K562 (cell line): ENCODE data around the gene CEP128. TPM values are rescaled to one million over a fixed set of nuclear protein-coding genes. Genes with fewer than 3 reads are reported as not detected.

ENCODE experiments used
- ATAC-seq: fragments of 200-7000 bp; cut with Tn5 transposase; 3 replicates; pipeline ENCODE4 v1.9.1; 2020; ENCODE audit warnings: moderate library complexity
- BruUV-seq: library from RNA; stranded (reverse); fragments of 400-500 nt; replicated peaks from 2 replicates; lab custom pipeline; 2021; lab: Mats Ljungman, UMichigan
- CTCF ChIA-PET: fragments of 300-600 bp; formaldehyde crosslinking; extraction: SDS; loops from one replicate; lab custom pipeline; 2021; ENCODE audit warnings: low intra/inter-chr PET ratio; lab: Yijun Ruan, JAX
- POLR2A ChIA-PET: fragments of 300-600, 350-650 bp; sonication (Branson Sonifier 250); formaldehyde crosslinking; extraction: SDS; loops from one replicate; lab custom pipeline; 2021; ENCODE audit warnings: antibody characterized with exemption, inconsistent platforms; lab: Yijun Ruan, JAX
- DNase-seq, 4 experiments: peaks; one replicate each; pipeline versions ENCODE4 v3.0.0 to v3.0.0-alpha.2; 2011 to 2018; ENCODE audit warnings: low spot score in 3 of 4, mixed read lengths in 3 of 4; ENCODE audit errors: extremely low read depth in 1 of 4
- FAIRE-seq: peaks from 2 replicates; lab custom pipeline; 2011; peaks lifted over from hg19 to GRCh38; lab: Jason Lieb, UNC
- H2AFZ ChIP-seq: 2 replicates; pipeline ENCODE4 v1.6.0; 2011; ENCODE audit warnings: low read depth, low read length, control low read depth, inconsistent platforms
- H3K27ac ChIP-seq: fragments of 200-600 bp; 3 replicates; pipeline ENCODE4 v1.8.0; 2011; ENCODE audit warnings: low read depth, mild to moderate bottlenecking, control low read depth, inconsistent platforms, low read length, moderate library complexity, mixed read lengths; ENCODE audit errors: extremely low read depth
- H3K27me3 ChIP-seq, 2 experiments: fragments of 300-600 bp in 1 of 2; 2 replicates in 1 of 2; 3 replicates in 1 of 2; pipeline versions ENCODE4 v1.6.0 to v1.8.0; 2011; ENCODE audit warnings: inconsistent platforms in 2 of 2, low read length in 2 of 2, mild to moderate bottlenecking in 1 of 2, mixed read lengths in 1 of 2, moderate library complexity in 1 of 2; ENCODE audit not compliant: control insufficient read depth in 2 of 2, insufficient read depth in 2 of 2
- H3K36me3 ChIP-seq: fragments of 300-600 bp; 3 replicates; pipeline ENCODE4 v1.8.0; 2011; ENCODE audit warnings: mild to moderate bottlenecking, low read length, inconsistent platforms; ENCODE audit not compliant: control insufficient read depth, insufficient read depth
- H3K4me1 ChIP-seq, 2 experiments: fragments of 200-600 bp in 1 of 2; replicated peaks in 1 of 2; 2 replicates in 1 of 2; 3 replicates in 1 of 2; pipeline versions ENCODE4 v1.5.1 to v1.8.0; 2011; ENCODE audit warnings: inconsistent platforms in 2 of 2, low read length in 2 of 2, mild to moderate bottlenecking in 1 of 2, mixed read lengths in 1 of 2, moderate library complexity in 1 of 2; ENCODE audit not compliant: control insufficient read depth in 2 of 2, insufficient read depth in 2 of 2
- H3K4me2 ChIP-seq: 2 replicates; pipeline ENCODE4 v1.6.1; 2011; ENCODE audit warnings: low read length, control low read depth, inconsistent platforms, mixed read lengths; ENCODE audit not compliant: insufficient read depth
- H3K4me3 ChIP-seq: fragments of 200-600 bp; sonication (generic), shearing (Covaris generic); 2 replicates; pipeline ENCODE4 v1.5.1; 2016; ENCODE audit warnings: control low read depth, inconsistent platforms
- H3K79me2 ChIP-seq: fragments of 200-600 bp; 3 replicates; pipeline ENCODE4 v1.8.0; 2011; ENCODE audit warnings: low read length, inconsistent platforms; ENCODE audit not compliant: control insufficient read depth, insufficient read depth
- H3K9ac ChIP-seq, 2 experiments: 2 replicates each; pipeline versions ENCODE4 v1.6.0 to v1.6.1; 2011; ENCODE audit warnings: low read depth in 2 of 2, low read length in 2 of 2, control low read depth in 1 of 2, inconsistent platforms in 1 of 2, mild to moderate bottlenecking in 1 of 2, mixed read lengths in 1 of 2; ENCODE audit not compliant: insufficient read depth in 1 of 2
- H3K9me1 ChIP-seq: one replicate; pipeline ENCODE4 v1.6.0; 2011; ENCODE audit warnings: inconsistent platforms, mild to moderate bottlenecking, low read length, moderate library complexity; ENCODE audit not compliant: control insufficient read depth, insufficient read depth
- H3K9me3 ChIP-seq: replicated peaks from 2 replicates; pipeline ENCODE4 v1.5.1; 2011; ENCODE audit warnings: low read depth, low read length, inconsistent platforms; ENCODE audit not compliant: control insufficient read depth, insufficient read depth
- H4K20me1 ChIP-seq: replicated peaks from 2 replicates; pipeline ENCODE4 v1.6.1; 2011; ENCODE audit warnings: low read length, inconsistent platforms, mixed read lengths; ENCODE audit not compliant: control insufficient read depth, insufficient read depth
- C11orf30 ChIP-seq: fragments of 450-650 bp; IDR thresholded peaks from 2 replicates; pipeline ENCODE4 v1.6.1; 2016; ENCODE audit warnings: low read depth, mild to moderate bottlenecking
- CHD2 ChIP-seq: IDR thresholded peaks from 2 replicates; pipeline ENCODE4 v1.6.1; 2011; ENCODE audit warnings: low read depth, low read length
- CREB3 ChIP-seq: fragments of 450-650 bp; conservative IDR thresholded peaks from 2 replicates; pipeline ENCODE4 v1.6.1; 2016; ENCODE audit warnings: missing genetic modification characterization, low read depth, mild to moderate bottlenecking, missing compliant biosample characterization, moderate library complexity
- FOXP4 ChIP-seq: sonication (generic); formaldehyde crosslinking; IDR thresholded peaks from 2 replicates; pipeline ENCODE4 v1.8.0; 2022; ENCODE audit warnings: mild to moderate bottlenecking, missing genetic modification reagents, borderline replicate concordance
- KAT2B ChIP-seq: IDR thresholded peaks from one replicate; pipeline ENCODE4 v1.6.1; 2012; ENCODE audit warnings: low read depth, mild to moderate bottlenecking, control low read depth, inconsistent platforms, low read length, moderate library complexity
- POLR2H ChIP-seq: IDR thresholded peaks from 2 replicates; pipeline ENCODE4 v1.6.1; 2016; ENCODE audit warnings: missing genetic modification characterization, low read depth, mild to moderate bottlenecking, control low read depth, missing compliant biosample characterization, moderate library complexity
- TAF15 ChIP-seq: fragments of 200-400 bp; formaldehyde crosslinking; IDR thresholded peaks from 2 replicates; pipeline ENCODE4 v1.6.1; 2017; ENCODE audit warnings: mild to moderate bottlenecking, low read depth, low read length, moderate library complexity
- TEAD1 ChIP-seq, 2 experiments: fragments of 450-650 bp in 1 of 2; sonication (generic) in 1 of 2; formaldehyde crosslinking; IDR thresholded peaks; 2 replicates each; pipeline versions ENCODE4 v1.4.0 to v1.8.0; 2020 to 2022; ENCODE audit warnings: mild to moderate bottlenecking in 2 of 2, missing genetic modification reagents in 1 of 2
- ZNF277 ChIP-seq: fragments of 250-450 bp; sonication (Bioruptor Pico); IDR thresholded peaks from 2 replicates; pipeline ENCODE4 v1.8.0; 2022; ENCODE audit warnings: inconsistent platforms, mild to moderate bottlenecking, moderate library complexity, borderline replicate concordance
- whole genome bisulfite sequencing: fragments of 100-300 bp; shearing (Covaris generic); methylation state at CpG from one replicate; pipeline ENCODE4 v1.1.6; 2016; ENCODE audit warnings: low coverage, mixed read lengths; ENCODE audit not compliant: insufficient coverage; ENCODE audit errors: missing lambda C conversion rate; 5-methylcytosine and 5-hydroxymethylcytosine counted together
- in situ Hi-C: fragments of 300-500 bp; cut with MboI; formaldehyde crosslinking; loops from 4 replicates; pipeline ENCODE4 v1.15.0; 2018; ENCODE audit warnings: inconsistent platforms, mixed read lengths
- intact Hi-C: fragments of 100-400 bp; cut with micrococcal nuclease; formaldehyde crosslinking; loops from 2 replicates; pipeline ENCODE4 v1.14.2; 2022
- polyA plus RNA-seq, 8 experiments: library from polyadenylated mRNA; depleted of rRNA in 4 of 8; stranded (reverse) in 5 of 8; unstranded in 3 of 8; fragments of >200 nt; fragmentation: Nextera tagmentation in 2 of 8; fragmentation: Illumina TruSeq in 1 of 8; extraction: Ambion mirVana in 2 of 8; extraction: Trizol in 1 of 8; gene quantifications; 2 replicates each; pipeline versions ENCODE4 v1.2.1 to v1.2.3, GENCODE V29; 2011 to 2014; ENCODE audit warnings: inconsistent platforms in 1 of 8, missing spikeins in 1 of 8
- total RNA-seq, 7 experiments: library from RNA; depleted of rRNA in 6 of 7; stranded (reverse); fragments of >200 nt in 6 of 7; fragmentation: Illumina TruSeq in 2 of 7; extraction: Trizol in 2 of 7; gene quantifications; 2 replicates each; pipeline versions ENCODE4 v1.2.1 to v1.2.3, GENCODE V29; 2011 to 2021; ENCODE audit warnings: low replicate concordance in 1 of 7

Gene CEP128
- total and polyA plus RNA-seq, 9 of the 15 experiments (the other 6 are each of a cell fraction or from before 2014, with no cell fraction given): 2.3 to 9.2 (median 4.6) TPM

- in situ Hi-C loops: no loop called here
- H3K79me2 ChIP-seq: no peaks in the 10 kb centered on the region
- CTCF ChIA-PET: no interaction called here
- no peak for TF ChIP-seq CHD2
- no peak for TF ChIP-seq FOXP4 (CRISPR knock-in tag)
- TF ChIP-seq POLR2H (tag): no peak
- TF ChIP-seq, all 486 proteins: peak for 0
- BruUV-seq: no TSS peak
- POLR2A ChIA-PET: no interaction called here
- H3K4me3 ChIP-seq: no peak overlapping the region
- H3K9ac ChIP-seq: no peak overlapping the region
- no peak overlapping the region for H3K4me2 ChIP-seq
- no peak for ATAC-seq
- no peaks in the 10 kb centered on the region for H3K4me1 ChIP-seq
- no peaks in the 10 kb centered on the region for H3K9me1 ChIP-seq
- no peak for DNase-seq
- 4% methylated on average over 3 of the region's 5 CpGs for WGBS
- no peaks in the 10 kb centered on the region for H4K20me1 ChIP-seq
- no peaks in the 10 kb centered on the region for H3K27me3 ChIP-seq
- H3K9me3 ChIP-seq: no peaks in the 10 kb centered on the region
- no peaks in the 10 kb centered on the region for H3K36me3 ChIP-seq
- no peak overlapping the region for H2AFZ ChIP-seq
- H3K27ac ChIP-seq: no peak overlapping the region
- intact Hi-C loops: no loop called here
- no peak for FAIRE-seq
Observed at GRCh38 chr14:80565001-80565400, 376.5 kb downstream of the CEP128 start.

GRCh38 chr14:80564051-80564450 is 377.5 kb downstream of the CEP128 start:
- Histone ChIP-seq H3K79me2 (no peaks in the 10 kb centered on the region), H3K27ac (no peak overlapping the region), H2AFZ (no peak overlapping the region), H3K27me3 (no peaks in the 10 kb centered on the region), H3K36me3 (no peaks in the 10 kb centered on the region), H3K9me3 (no peaks in the 10 kb centered on the region), H3K9me1 (no peaks in the 10 kb centered on the region), H3K4me2 (no peak overlapping the region), H3K9ac (no peak overlapping the region), H4K20me1 (no peaks in the 10 kb centered on the region), H3K4me3 (no peak overlapping the region), H3K4me1 (no peaks in the 10 kb centered on the region)
- in situ Hi-C loops (no loop called here), intact Hi-C loops (no loop called here)
- no peak for ATAC-seq
- ChIA-PET CTCF (no interaction called here), POLR2A (no interaction called here)
- no TSS peak for BruUV-seq
- no peak for FAIRE-seq
- TF ChIP-seq TEAD1 (CRISPR knock-in tag; IDR thresholded peaks at IDR 0.05) (no peak), CREB3 (tag) (no peak), KAT2B (no peak), C11orf30 (no peak), TAF15 (no peak), ZNF277 (CRISPR knock-in tag) (no peak)
- DNase-seq: no peak
